Astrocyte of the hippocampus (primary cell): ENCODE data around the gene HYOU1.
"Not testable (repeated sequence)": the region's sequence is repeated elsewhere in the genome, so short reads cannot be mapped to it uniquely, and the experiment has no call there.

Experiments used
- DNase-seq: peaks from one replicate; pipeline ENCODE4 v3.0.0; 2011; ENCODE audit warnings: low read depth, low spot score

The HYOU1 gene

GRCh38 chr11:119018074-119018938, 38.7 kb downstream of the HYOU1 start, which contains the start of the genes RPS25 and TRAPPC4:
TSS of gene RPS25 (minus strand) at chr11:119018343. CDS start at chr11:119018284, 59 bp downstream.
TSS of gene TRAPPC4 (plus strand) at chr11:119018766. CDS start at chr11:119018796, 30 bp downstream.
- peak; percentile 97 for DNase-seq

- not testable (repeated sequence) for DNase-seq
These were observed 39.6 kb downstream of the HYOU1 start for GRCh38 chr11:119017377-119017776.

GRCh38 chr11:119016216-119017009, 40.6 kb downstream of the HYOU1 start:
- DNase-seq, result no peak

- DNase-seq, result no peak
These were observed 41.9 kb downstream of the HYOU1 start for GRCh38 chr11:119015054-119015611.

GRCh38 chr11:119014209-119014924, 42.6 kb downstream of the HYOU1 start:
- DNase-seq, result no peak

DNA sequence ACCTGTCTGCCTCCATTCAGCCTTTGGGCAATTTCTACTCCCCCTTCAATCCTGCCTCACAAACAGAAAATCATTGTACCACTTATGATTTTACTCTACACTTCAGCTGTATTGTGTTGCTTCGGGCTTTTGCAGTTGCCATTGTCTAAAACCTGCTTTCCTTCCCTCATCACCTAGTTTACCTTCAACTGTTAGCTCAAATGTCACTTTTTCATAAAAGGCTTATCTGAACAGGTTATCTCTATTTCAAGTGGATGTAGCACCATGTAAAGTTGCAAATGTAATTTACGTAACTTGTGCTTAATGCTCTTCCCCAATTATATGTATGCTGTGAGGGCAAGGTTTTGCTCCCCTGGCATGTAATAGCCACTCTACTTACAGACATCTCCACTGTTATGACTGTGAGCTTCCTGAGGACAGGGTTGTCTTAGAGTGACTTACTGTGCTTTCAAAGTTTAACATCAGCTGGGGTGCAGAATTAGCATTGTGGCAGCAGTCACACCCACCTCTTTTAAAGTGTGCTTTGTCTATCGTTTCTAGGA, 44.3 kb downstream of the HYOU1 start:
- no peak for DNase-seq

- DNase-seq, result no peak
These were observed 45.4 kb downstream of the HYOU1 start for GRCh38 chr11:119011476-119012053.

GRCh38 chr11:119006656-119007055, 50.3 kb downstream of the HYOU1 start:
- DNase-seq, result no peak

- DNase-seq, result no peak
These were observed 56.1 kb downstream of the HYOU1 start for GRCh38 chr11:119000906-119001305.

- peak; percentile 94 for DNase-seq
These were observed 58.2 kb downstream of the HYOU1 start for GRCh38 chr11:118998822-118999221.

- peak; percentile 51 for DNase-seq
These were observed 58.7 kb downstream of the HYOU1 start for GRCh38 chr11:118998388-118998717.

DNA sequence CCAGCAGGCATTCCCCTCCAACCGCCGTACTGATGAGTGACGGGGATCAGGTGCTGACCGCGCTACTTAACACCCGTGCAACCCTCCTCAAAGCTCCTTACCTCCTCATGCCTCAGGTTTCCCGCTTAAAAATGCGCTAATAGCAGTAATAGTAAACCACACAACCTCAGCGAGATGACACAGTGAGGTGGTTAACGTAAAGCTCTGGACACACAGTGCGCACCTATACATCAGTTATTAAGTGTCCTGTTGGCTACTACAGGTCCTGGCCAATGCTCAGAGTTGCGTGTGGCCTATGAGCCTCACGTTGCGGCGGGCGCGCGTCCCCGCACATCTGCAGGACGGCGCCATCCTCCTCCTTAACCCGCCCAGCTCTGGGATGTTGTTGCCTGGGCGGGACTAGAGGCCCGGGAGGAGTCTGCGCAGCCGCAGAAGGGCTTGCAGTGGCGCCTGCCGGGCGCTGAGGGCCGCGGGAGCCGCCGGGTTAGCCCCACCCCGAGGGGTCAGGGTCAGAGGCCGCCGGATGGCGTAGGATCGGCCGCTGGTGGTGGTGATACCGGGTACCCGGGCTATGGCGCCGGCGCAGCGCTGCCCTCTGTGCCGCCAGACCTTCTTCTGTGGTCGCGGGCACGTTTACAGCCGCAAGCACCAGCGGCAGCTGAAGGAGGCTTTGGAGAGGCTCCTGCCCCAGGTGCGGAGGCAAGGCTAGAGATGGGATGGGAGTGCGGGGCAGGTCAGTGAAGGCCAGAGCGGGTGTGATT, 59.2 kb downstream of the HYOU1 start, which contains the start of gene CENATAC:
Gene CENATAC (plus strand): TSS at position 512 of the 761 bp plus-strand sequence. CDS start 60 bp downstream, at position 572.
- DNase-seq, result peak; percentile 94

DNA sequence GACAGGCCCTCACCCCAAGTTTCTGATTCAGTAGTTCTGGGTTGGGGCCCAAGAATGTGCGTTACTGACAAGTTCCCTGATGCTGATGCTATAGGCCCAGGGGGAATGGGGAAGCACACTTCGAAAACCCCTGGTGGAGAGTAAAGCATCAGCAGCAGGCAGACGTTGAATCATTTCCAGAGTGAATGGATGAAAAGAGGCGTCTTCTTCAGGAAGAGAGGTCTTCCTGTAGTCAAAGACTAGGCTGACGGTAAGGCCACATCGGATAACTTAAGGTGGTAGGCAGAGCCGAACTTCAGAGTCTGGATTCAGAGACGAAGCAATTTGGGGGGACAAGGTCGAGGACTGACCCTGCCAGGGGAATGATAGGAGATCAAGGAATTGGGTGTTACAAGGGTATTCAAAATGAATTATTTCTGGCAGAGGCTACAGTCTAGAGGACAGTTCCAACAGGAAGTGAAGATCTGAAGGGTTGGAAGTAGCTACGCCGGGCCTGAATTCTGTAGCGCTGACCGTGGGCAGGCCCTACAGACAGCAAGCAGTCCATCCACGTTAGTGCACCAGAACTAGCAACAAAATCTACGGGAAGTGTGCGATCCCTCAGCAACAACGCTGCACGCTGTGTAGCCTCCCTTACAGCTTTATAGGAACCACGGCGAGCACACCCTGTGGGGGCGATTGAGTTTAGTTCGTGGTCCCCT, 59.9 kb downstream of the HYOU1 start:
- DNase-seq, result no peak
